SK-N-MC (cell line): ENCODE results near the gene OR51B2.

Experiments used
- EZH2 ChIP-seq: fragments of 200-600 bp; sonication (generic); IDR thresholded peaks from one replicate; pipeline ENCODE4 v1.6.1; 2017; ENCODE audit warnings: antibody characterized with exemption
- POLR2AphosphoS5 ChIP-seq: IDR thresholded peaks from 2 replicates; pipeline ENCODE4 v1.6.1; 2012; ENCODE audit warnings: mild to moderate bottlenecking, low read depth, low read length, borderline replicate concordance

- TF ChIP-seq EZH2 (no peak), POLR2AphosphoS5 (no peak)
Measured at GRCh38 chr11:5351208-5351607, 27.1 kb upstream of the OR51B2 start, which contains the start of gene OR51B6.
